DOHH2 (cell line): ENCODE data around the gene ADAMTS15.

Experiments used
- H3F3A ChIP-seq: fragments of 200-600 bp; sonication (generic), shearing (Covaris generic); 2 replicates; pipeline ENCODE4 v1.6.0; 2016; ENCODE audit warnings: antibody characterized with exemption, mild to moderate bottlenecking; ENCODE audit not compliant: control insufficient read depth, insufficient read depth
- H3K27ac ChIP-seq: fragments of 200-600 bp; sonication (generic); 2 replicates; pipeline ENCODE4 v1.5.1; 2014; ENCODE audit warnings: low read depth, mild to moderate bottlenecking, low read length, moderate library complexity
- H3K27me3 ChIP-seq: fragments of 200-600 bp; sonication (generic); 2 replicates; pipeline ENCODE4 v1.6.1; 2014; ENCODE audit warnings: mild to moderate bottlenecking, low read length, mixed read lengths; ENCODE audit not compliant: control insufficient read depth
- H3K36me3 ChIP-seq: fragments of 200-600 bp; sonication (generic); 2 replicates; pipeline ENCODE4 v1.6.1; 2014; ENCODE audit warnings: mild to moderate bottlenecking, low read length, moderate library complexity, mixed read lengths; ENCODE audit not compliant: control insufficient read depth
- H3K4me1 ChIP-seq: fragments of 200-600 bp; sonication (generic); 2 replicates; pipeline ENCODE4 v1.6.1; 2014; ENCODE audit warnings: mild to moderate bottlenecking, low read length, mixed read lengths; ENCODE audit not compliant: control insufficient read depth
- H3K4me2 ChIP-seq: fragments of 200-600 bp; sonication (generic); 2 replicates; pipeline ENCODE4 v1.6.0; 2014; ENCODE audit warnings: mild to moderate bottlenecking, low read length, moderate library complexity
- H3K4me3 ChIP-seq: fragments of 200-600 bp; sonication (generic); 2 replicates; pipeline ENCODE4 v1.5.1; 2014; ENCODE audit warnings: mild to moderate bottlenecking, low read length, mixed read lengths
- H3K79me2 ChIP-seq: fragments of 200-600 bp; sonication (generic); 2 replicates; pipeline ENCODE4 v1.6.1; 2014; ENCODE audit warnings: mild to moderate bottlenecking, low read length, mixed read lengths; ENCODE audit not compliant: control insufficient read depth
- H3K9me2 ChIP-seq: fragments of 200-600 bp; sonication (generic); replicated peaks from 2 replicates; pipeline ENCODE4 v1.6.1; 2014; ENCODE audit warnings: mild to moderate bottlenecking, low read length, mixed read lengths; ENCODE audit not compliant: control insufficient read depth
- H3K9me3 ChIP-seq: fragments of 200-600 bp; sonication (generic); 2 replicates; pipeline ENCODE4 v1.6.1; 2014; ENCODE audit warnings: antibody characterized with exemption, low read length, mixed read lengths; ENCODE audit not compliant: control insufficient read depth, insufficient read depth
- H4K20me1 ChIP-seq: fragments of 200-600 bp; sonication (generic); 2 replicates; pipeline ENCODE4 v1.6.0; 2014; ENCODE audit warnings: low read depth, mild to moderate bottlenecking, antibody characterized with exemption, low read length, moderate library complexity; ENCODE audit not compliant: control insufficient read depth, insufficient read depth
- EZH2phosphoT487 ChIP-seq: fragments of 200-600 bp; sonication (generic); IDR thresholded peaks from 2 replicates; pipeline ENCODE4 v1.6.1; 2017; ENCODE audit warnings: borderline replicate concordance, mild to moderate bottlenecking, antibody characterized with exemption, low read length, moderate library complexity, mixed read lengths
- TF ChIP-seq, protein P1 (sequence below): fragments of 200-600 bp; sonication (generic); IDR thresholded peaks from one replicate; pipeline ENCODE4 v1.5.1; 2014; ENCODE audit warnings: antibody characterized with exemption, mild to moderate bottlenecking, low read depth, low read length; ENCODE audit not compliant: poor library complexity, severe bottlenecking

The ADAMTS15 gene

DNA sequence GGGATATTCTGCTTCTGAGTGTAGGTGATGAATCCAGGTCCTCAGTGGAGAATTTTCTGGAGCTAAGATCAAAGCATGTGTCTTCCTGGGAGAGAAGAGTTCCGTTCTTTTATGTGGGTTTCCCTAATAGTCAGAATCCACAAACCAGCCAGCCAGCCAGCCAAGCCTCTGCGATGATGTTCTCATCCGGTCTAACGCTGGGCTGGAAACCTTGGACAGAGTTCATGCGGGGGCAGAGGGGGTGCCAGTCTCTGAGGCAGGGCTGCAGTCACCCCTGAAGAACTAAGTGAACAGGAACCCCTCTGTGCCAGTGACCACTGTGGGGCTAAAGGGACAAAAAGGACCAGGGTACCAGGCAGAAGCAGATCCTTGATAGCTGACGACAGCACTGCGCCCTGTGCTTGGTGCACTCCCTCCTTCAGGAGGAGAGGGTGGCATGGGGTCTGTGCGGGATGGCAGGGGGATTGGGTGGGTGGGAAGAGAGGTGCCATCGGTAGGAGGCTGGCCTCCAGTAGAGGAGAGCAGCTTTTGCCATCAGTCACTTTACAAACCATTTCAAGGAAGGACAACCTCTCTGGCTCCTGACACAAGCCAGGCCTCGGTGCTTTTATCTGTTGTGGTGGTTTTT is 27.1 kb downstream of the ADAMTS15 start:
- Histone ChIP-seq H4K20me1 (no peaks in the 10 kb centered on the region), H3K79me2 (no peaks in the 10 kb centered on the region), H3K4me2 (no peak overlapping the region), H3K36me3 (no peaks in the 10 kb centered on the region), H3K27ac (no peak overlapping the region), H3K9me3 (no peaks in the 10 kb centered on the region), H3K4me3 (no peak overlapping the region), H3F3A (no peaks in the 10 kb centered on the region), H3K27me3 (no peaks in the 10 kb centered on the region), H3K4me1 (no peaks in the 10 kb centered on the region), H3K9me2 (no peaks in the 10 kb centered on the region)
- TF ChIP-seq, protein P1, sequence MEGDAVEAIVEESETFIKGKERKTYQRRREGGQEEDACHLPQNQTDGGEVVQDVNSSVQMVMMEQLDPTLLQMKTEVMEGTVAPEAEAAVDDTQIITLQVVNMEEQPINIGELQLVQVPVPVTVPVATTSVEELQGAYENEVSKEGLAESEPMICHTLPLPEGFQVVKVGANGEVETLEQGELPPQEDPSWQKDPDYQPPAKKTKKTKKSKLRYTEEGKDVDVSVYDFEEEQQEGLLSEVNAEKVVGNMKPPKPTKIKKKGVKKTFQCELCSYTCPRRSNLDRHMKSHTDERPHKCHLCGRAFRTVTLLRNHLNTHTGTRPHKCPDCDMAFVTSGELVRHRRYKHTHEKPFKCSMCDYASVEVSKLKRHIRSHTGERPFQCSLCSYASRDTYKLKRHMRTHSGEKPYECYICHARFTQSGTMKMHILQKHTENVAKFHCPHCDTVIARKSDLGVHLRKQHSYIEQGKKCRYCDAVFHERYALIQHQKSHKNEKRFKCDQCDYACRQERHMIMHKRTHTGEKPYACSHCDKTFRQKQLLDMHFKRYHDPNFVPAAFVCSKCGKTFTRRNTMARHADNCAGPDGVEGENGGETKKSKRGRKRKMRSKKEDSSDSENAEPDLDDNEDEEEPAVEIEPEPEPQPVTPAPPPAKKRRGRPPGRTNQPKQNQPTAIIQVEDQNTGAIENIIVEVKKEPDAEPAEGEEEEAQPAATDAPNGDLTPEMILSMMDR = no peak
- TF ChIP-seq EZH2phosphoT487 = no peak

DNA sequence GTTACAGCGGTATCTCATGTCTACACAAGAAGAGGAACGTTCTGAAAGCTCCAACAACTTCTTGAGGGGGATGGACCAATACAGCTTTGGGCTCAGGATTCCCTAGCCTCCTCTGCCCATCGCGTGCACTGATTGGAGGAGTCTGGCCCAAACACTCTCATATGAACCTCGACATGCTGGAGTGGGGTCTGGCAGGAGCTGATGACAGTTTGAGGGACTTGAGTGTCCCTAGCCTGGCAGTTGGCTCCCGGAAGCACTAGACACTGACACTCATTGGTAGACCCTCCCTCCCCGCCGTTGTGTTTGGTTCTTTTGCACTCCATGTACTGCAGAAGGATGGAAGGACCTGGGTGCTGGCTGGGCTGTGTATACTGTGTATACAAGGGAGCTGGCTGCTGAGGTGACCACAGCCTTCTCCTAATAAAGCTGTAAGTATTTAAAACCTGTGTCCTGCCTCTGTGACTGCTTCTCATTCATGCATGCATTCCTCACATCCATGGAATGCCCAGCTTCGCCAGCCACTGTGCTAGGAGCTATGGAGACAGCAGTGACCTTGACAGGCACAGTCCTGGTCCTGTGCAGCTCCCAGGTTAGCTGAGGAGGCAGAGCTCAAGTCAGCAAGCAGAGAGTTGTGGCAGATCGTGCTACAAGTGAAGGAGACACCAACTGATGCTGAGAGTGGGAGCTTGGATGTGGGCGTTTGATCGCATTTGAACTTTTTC is 27.9 kb downstream of the ADAMTS15 start:
- H3K27me3 ChIP-seq = no peaks in the 10 kb centered on the region
- no peak overlapping the region for H3K27ac ChIP-seq
- no peaks in the 10 kb centered on the region for H3K9me3 ChIP-seq
- no peaks in the 10 kb centered on the region for H3K36me3 ChIP-seq
- no peak overlapping the region for H3K4me2 ChIP-seq
- no peaks in the 10 kb centered on the region for H3F3A ChIP-seq
- no peaks in the 10 kb centered on the region for H4K20me1 ChIP-seq
- H3K79me2 ChIP-seq = no peaks in the 10 kb centered on the region
- H3K4me3 ChIP-seq = no peak overlapping the region
- no peaks in the 10 kb centered on the region for H3K9me2 ChIP-seq
- no peak for TF ChIP-seq EZH2phosphoT487
- TF ChIP-seq, protein P1 = no peak
- H3K4me1 ChIP-seq = no peaks in the 10 kb centered on the region

DNA sequence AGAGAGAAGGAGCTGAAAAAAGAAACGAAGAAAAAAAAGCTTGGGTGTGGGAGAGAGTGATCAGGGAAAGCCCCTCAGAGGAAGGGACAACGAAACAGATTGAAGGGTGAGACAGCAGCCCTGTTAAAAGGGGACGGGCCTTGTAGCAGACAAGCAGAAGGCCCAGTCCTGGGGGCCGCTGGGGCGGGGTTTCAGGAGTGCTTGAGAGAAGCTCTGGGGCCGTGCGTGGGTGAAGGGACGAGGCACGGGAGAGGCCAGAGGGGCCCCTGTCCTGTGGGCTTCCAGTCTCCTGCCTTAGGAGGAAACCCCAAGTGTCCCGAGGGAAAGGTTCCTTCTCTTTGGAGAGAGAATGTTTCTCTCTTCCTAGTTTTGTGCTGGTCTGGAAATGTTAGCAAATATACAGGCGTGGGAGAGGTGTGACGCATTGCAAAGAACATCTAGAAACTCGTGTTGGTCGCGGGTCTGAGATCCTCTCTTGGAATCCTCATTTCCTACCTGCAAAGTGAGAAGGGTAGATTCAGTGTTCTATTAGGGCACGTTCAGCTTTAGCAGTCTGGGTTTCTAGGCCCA is 28.6 kb downstream of the ADAMTS15 start:
- Histone ChIP-seq H3K9me3 (no peaks in the 10 kb centered on the region), H3K36me3 (no peaks in the 10 kb centered on the region), H4K20me1 (no peaks in the 10 kb centered on the region), H3F3A (no peaks in the 10 kb centered on the region), H3K4me2 (no peak overlapping the region), H3K27me3 (no peaks in the 10 kb centered on the region), H3K9me2 (no peaks in the 10 kb centered on the region), H3K4me3 (no peak overlapping the region), H3K79me2 (no peaks in the 10 kb centered on the region), H3K27ac (no peak overlapping the region), H3K4me1 (no peaks in the 10 kb centered on the region)
- TF ChIP-seq EZH2phosphoT487 = no peak
- TF ChIP-seq, protein P1 = no peak
